HepG2 (cell line): Measurements from ENCODE around the gene KPNA4. TPM values are rescaled to one million over a fixed set of nuclear protein-coding genes. Genes with fewer than 3 reads are reported as not detected.

Experiments
- AHDC1 ChIP-seq: sonication (generic); formaldehyde crosslinking; IDR thresholded peaks from 2 replicates; pipeline ENCODE4 v1.5.1; 2020; ENCODE audit warnings: mild to moderate bottlenecking, missing genetic modification reagents, borderline replicate concordance
- ATF7-NPFF ChIP-seq: sonication (generic); formaldehyde crosslinking; IDR thresholded peaks from 2 replicates; pipeline ENCODE4 v1.8.1; 2023; ENCODE audit warnings: mild to moderate bottlenecking, low read depth, missing genetic modification reagents, moderate library complexity
- BATF2 ChIP-seq: sonication (generic); formaldehyde crosslinking; IDR thresholded peaks from 2 replicates; pipeline ENCODE4 v1.8.0; 2022; ENCODE audit warnings: mild to moderate bottlenecking, missing genetic modification reagents, moderate library complexity
- CCAR2 ChIP-seq: fragments of 200-400 bp; formaldehyde crosslinking; optimal IDR thresholded peaks from 2 replicates; pipeline ENCODE3; 2018; ENCODE audit warnings: low read depth, mild to moderate bottlenecking, low read length, moderate library complexity
- CENPT ChIP-seq: sonication (generic); formaldehyde crosslinking; IDR thresholded peaks from 2 replicates; pipeline ENCODE4 v1.8.0; 2022; ENCODE audit warnings: low read depth, mild to moderate bottlenecking, moderate library complexity, missing genetic modification reagents
- GMEB1 ChIP-seq: sonication (generic); formaldehyde crosslinking; IDR thresholded peaks from 2 replicates; pipeline ENCODE4 v1.5.1; 2020; ENCODE audit warnings: missing genetic modification reagents, mild to moderate bottlenecking, borderline replicate concordance
- MAFF ChIP-seq: IDR thresholded peaks from 2 replicates; pipeline ENCODE4 v1.6.1; 2011; ENCODE audit warnings: low read depth, low read length, improper control_type of control experiment
- NFE2L1 ChIP-seq: sonication (generic); formaldehyde crosslinking; IDR thresholded peaks from 2 replicates; pipeline ENCODE4 v1.4.0; 2020; ENCODE audit warnings: missing genetic modification reagents, mild to moderate bottlenecking, borderline replicate concordance
- NONO ChIP-seq, 2 experiments: fragments of 450-650 bp in 1 of 2; sonication (generic) in 1 of 2; formaldehyde crosslinking in 1 of 2; IDR thresholded peaks in 1 of 2; conservative IDR thresholded peaks in 1 of 2; 2 replicates each; pipeline versions ENCODE4 v1.6.1 to v1.8.0; 2017 to 2022; ENCODE audit warnings: mild to moderate bottlenecking in 1 of 2, missing genetic modification reagents in 1 of 2, moderate library complexity in 1 of 2
- SATB2 ChIP-seq: sonication (generic); formaldehyde crosslinking; IDR thresholded peaks from 2 replicates; pipeline ENCODE4 v1.5.0; 2020; ENCODE audit warnings: missing genetic modification reagents
- SETDB1 ChIP-seq: sonication (generic); formaldehyde crosslinking; IDR thresholded peaks from 2 replicates; pipeline ENCODE4 v1.5.1; 2020; ENCODE audit warnings: missing genetic modification reagents, mild to moderate bottlenecking, borderline replicate concordance
- SMARCC2 ChIP-seq: fragments of 450-650 bp; IDR thresholded peaks from 2 replicates; pipeline ENCODE4 v1.6.1; 2017; ENCODE audit warnings: antibody characterized with exemption, mild to moderate bottlenecking
- SNRNP70 ChIP-seq: fragments of 200-400 bp; formaldehyde crosslinking; IDR thresholded peaks from 2 replicates; pipeline ENCODE4 v1.6.1; 2017; ENCODE audit warnings: mild to moderate bottlenecking, low read depth, low read length, moderate library complexity
- SSRP1 ChIP-seq: IDR thresholded peaks from 2 replicates; pipeline ENCODE4 v1.6.1; 2016; ENCODE audit warnings: control low read depth
- SYNCRIP ChIP-seq: fragments of 200-400 bp; formaldehyde crosslinking; IDR thresholded peaks from 2 replicates; pipeline ENCODE4 v1.6.1; 2018; ENCODE audit warnings: mild to moderate bottlenecking, low read depth, low read length; ENCODE audit not compliant: insufficient read depth
- TARDBP ChIP-seq: sonication (generic); formaldehyde crosslinking; IDR thresholded peaks from 2 replicates; pipeline ENCODE4 v1.8.0; 2022; ENCODE audit warnings: mild to moderate bottlenecking, missing genetic modification reagents
- TBP ChIP-seq: sonication (generic); formaldehyde crosslinking; IDR thresholded peaks from 2 replicates; pipeline ENCODE4 v1.5.0; 2020; ENCODE audit warnings: missing genetic modification reagents
- TBX2 ChIP-seq: sonication (generic); formaldehyde crosslinking; IDR thresholded peaks from 2 replicates; pipeline ENCODE4 v1.5.0; 2020; ENCODE audit warnings: missing genetic modification reagents, mild to moderate bottlenecking, borderline replicate concordance
- WIZ ChIP-seq: sonication (generic); formaldehyde crosslinking; IDR thresholded peaks from 2 replicates; pipeline ENCODE4 v1.5.1; 2020; ENCODE audit warnings: mild to moderate bottlenecking, missing genetic modification reagents
- ZNF124 ChIP-seq: sonication (generic); formaldehyde crosslinking; IDR thresholded peaks from 2 replicates; pipeline ENCODE4 v1.4.0; 2020; ENCODE audit warnings: missing genetic modification reagents
- ZNF878 ChIP-seq: sonication (generic); formaldehyde crosslinking; IDR thresholded peaks from 2 replicates; pipeline ENCODE4 v1.8.1; 2023; ENCODE audit warnings: mild to moderate bottlenecking, missing genetic modification reagents, moderate library complexity
- ZSCAN9 ChIP-seq: IDR thresholded peaks from 2 replicates; pipeline ENCODE4 v1.6.1; 2016; ENCODE audit warnings: borderline replicate concordance
- polyA plus RNA-seq, 8 experiments: library from polyadenylated mRNA; depleted of rRNA in 3 of 8; stranded (reverse) in 7 of 8; unstranded in 1 of 8; fragments of >200 nt; fragmentation: Illumina TruSeq in 4 of 8; extraction: Trizol in 4 of 8; gene quantifications; 2 replicates each; pipeline versions ENCODE4 v1.2.1 to v1.2.3, GENCODE V29; 2011 to 2016; ENCODE audit warnings: low read depth in 4 of 8, missing spikeins in 1 of 8, mixed read lengths in 1 of 8; ENCODE audit not compliant: insufficient read depth in 1 of 8
- total RNA-seq, 5 experiments: library from RNA; depleted of rRNA; stranded (reverse); fragments of >200 nt; fragmentation: Illumina TruSeq; extraction: Trizol; gene quantifications; 2 replicates each; pipeline ENCODE4 v1.2.3, GENCODE V29; 2016; ENCODE audit warnings: low read depth in 1 of 5

The KPNA4 gene
- total and polyA plus RNA-seq, 2 of the 13 experiments (the other 11 are each of a cell fraction or from before 2014, with no cell fraction given): 9.9 to 27.9 TPM

GRCh38 chr3:160565442-160566403, at the start of gene KPNA4 (continued):
- no peak; the same call in 1 of the 2 replicates for TF ChIP-seq ZNF124 (CRISPR knock-in tag)
- peak; percentile 39; the same call in 1 of the 2 replicates for TF ChIP-seq ZSCAN9 (CRISPR knock-in tag)
- TF ChIP-seq ZNF878 (CRISPR knock-in tag): no peak
- TF ChIP-seq SNRNP70: no peak
- TF ChIP-seq WIZ (CRISPR knock-in tag): no peak; the same call in 1 of the 2 replicates
- no peak for TF ChIP-seq TBP (CRISPR knock-in tag)
- TF ChIP-seq GMEB1: peak; percentile 71; the same call in 1 of the 2 replicates
- no peak for TF ChIP-seq SATB2
- TF ChIP-seq AHDC1 (CRISPR knock-in tag): no peak
- no peak for TF ChIP-seq CENPT (CRISPR knock-in tag)
- TF ChIP-seq SMARCC2: no peak
- no peak for TF ChIP-seq TARDBP (CRISPR knock-in tag)
- TF ChIP-seq ATF7-NPFF (CRISPR knock-in tag): no peak
- no peak for TF ChIP-seq SETDB1 (CRISPR knock-in tag)
- no peak for TF ChIP-seq BATF2 (CRISPR knock-in tag)
- TF ChIP-seq NONO (IDR thresholded peaks at IDR 0.05): no peak
- peak; percentile 26; the same call in 1 of the 2 replicates for TF ChIP-seq NONO (CRISPR knock-in tag; conservative IDR thresholded peaks at IDR 0.05)
- no peak for TF ChIP-seq SSRP1 (CRISPR knock-in tag)
- no peak for TF ChIP-seq MAFF
- TF ChIP-seq CCAR2: no peak
- TF ChIP-seq TBX2 (CRISPR knock-in tag): peak; percentile 62; the same call in 1 of the 2 replicates
- TF ChIP-seq NFE2L1 (CRISPR knock-in tag): no peak
- no peak for TF ChIP-seq SYNCRIP
